ENCODE data around the gene ADCY7. TPM values are rescaled to one million over a fixed set of nuclear protein-coding genes. Genes with fewer than 3 reads are reported as not detected.
A peak's percentile ranks its signal among the peaks of the same experiment; 100 is the strongest.

ADCY7 gene
- total and polyA plus RNA-seq, 9 of the 15 experiments (the other 6 are each of a cell fraction or from before 2014, with no cell fraction given): 2.3 to 108 (median 28.6) TPM

- FAIRE-seq: no peak
Observed at GRCh38 chr16:50298591-50299507, 32.5 kb downstream of the ADCY7 start.

More at GRCh38 chr16:50298591-50299507, 32.5 kb downstream of the ADCY7 start:
- DNase-seq (ENCODE audit: extremely low read depth in 1 of 4, low spot score in 3 of 4) (no peak), ATAC-seq (no peak)
- POLR2A ChIA-PET: interaction anchor here (0.5 to 0.6 kb wide), 2 partner anchors 71 to 609 kb away, joined by 3 to 4 read pairs; no protein-coding TSS in a partner anchor
- CTCF ChIA-PET (ENCODE audit: low intra/inter-chr PET ratio): no interaction called here
- TF ChIP-seq ZBTB7A (IDR thresholded peaks at IDR 0.05; ENCODE audit: borderline replicate concordance, control insufficient read depth, low read depth, low read length) (peak; percentile 17; the same call in 1 of the 2 replicates), GATAD2B (IDR thresholded peaks at IDR 0.05; ENCODE audit: borderline replicate concordance) (no peak), CTCF (IDR thresholded peaks at IDR 0.05 in 2 of 3, conservative IDR thresholded peaks at IDR 0.05 in 1 of 3; ENCODE audit: insufficient read depth in 2 of 3, low read depth in 1 of 3, low read length in 3 of 3) (no peak), E2F5 (CRISPR knock-in tag; IDR thresholded peaks at IDR 0.05) (no peak), POLR2G (IDR thresholded peaks at IDR 0.05; ENCODE audit: low read depth, low read length) (peak; percentile 14; the same call in 1 of the 2 replicates)
- no peaks in the 10 kb centered on the region for H3K9me3 ChIP-seq (replicated peaks; ENCODE audit: control insufficient read depth, insufficient read depth, low read depth, low read length)
- no peaks in the 10 kb centered on the region for H3K79me2 ChIP-seq (ENCODE audit: control insufficient read depth, insufficient read depth, low read length)
- H3K9ac ChIP-seq (ENCODE audit: insufficient read depth in 1 of 2, low read depth in 2 of 2, low read length in 2 of 2): no peak overlapping the region
- H3K4me1 ChIP-seq (replicated peaks in 1 of 2; ENCODE audit: control insufficient read depth in 2 of 2, insufficient read depth in 2 of 2, low read length in 2 of 2): peaks cover 0 to 32% of the 10 kb centered on the region in 2 experiments; a peak in 2 of 5 replicates
- peaks cover 6% of the 10 kb centered on the region; the same call in 1 of the 2 replicates for H4K20me1 ChIP-seq (replicated peaks; ENCODE audit: control insufficient read depth, insufficient read depth, low read length)
- H3K27me3 ChIP-seq (ENCODE audit: control insufficient read depth in 2 of 2, insufficient read depth in 2 of 2, low read length in 2 of 2): no peaks in the 10 kb centered on the region
- no peak overlapping the region for H2AFZ ChIP-seq (ENCODE audit: low read depth, low read length)
- H3K9me1 ChIP-seq (ENCODE audit: control insufficient read depth, insufficient read depth, low read length): no peaks in the 10 kb centered on the region
- WGBS (ENCODE audit: insufficient coverage, low coverage, missing lambda C conversion rate): 90% methylated on average over 26 of the region's 29 CpGs
- no TSS peak for BruUV-seq (replicated peaks)
- H3K4me2 ChIP-seq (ENCODE audit: insufficient read depth, low read length): no peak overlapping the region
- H3K4me3 ChIP-seq: no peak overlapping the region
- in situ Hi-C loops (cut with MboI): no loop called here
- H3K27ac ChIP-seq (ENCODE audit: extremely low read depth, low read depth, low read length): no peak overlapping the region
- intact Hi-C loops (cut with micrococcal nuclease): no loop called here
- H3K36me3 ChIP-seq (ENCODE audit: control insufficient read depth, insufficient read depth, low read length): peaks cover 91% of the 10 kb centered on the region; the same call in 2 of the 3 replicates
